K562 (cell line): ENCODE measurements around the gene NDUFAF4. TPM values are rescaled to one million over a fixed set of nuclear protein-coding genes. Genes with fewer than 3 reads are reported as not detected.

Experiments
- ATAC-seq: fragments of 200-7000 bp; cut with Tn5 transposase; 3 replicates; pipeline ENCODE4 v1.9.1; 2020; ENCODE audit warnings: moderate library complexity
- BruUV-seq: library from RNA; stranded (reverse); fragments of 400-500 nt; replicated peaks from 2 replicates; lab custom pipeline; 2021; lab: Mats Ljungman, UMichigan
- CTCF ChIA-PET: fragments of 300-600 bp; formaldehyde crosslinking; extraction: SDS; loops from one replicate; lab custom pipeline; 2021; ENCODE audit warnings: low intra/inter-chr PET ratio; lab: Yijun Ruan, JAX
- POLR2A ChIA-PET: fragments of 300-600, 350-650 bp; sonication (Branson Sonifier 250); formaldehyde crosslinking; extraction: SDS; loops from one replicate; lab custom pipeline; 2021; ENCODE audit warnings: antibody characterized with exemption, inconsistent platforms; lab: Yijun Ruan, JAX
- DNase-seq, 4 experiments: peaks; one replicate each; pipeline versions ENCODE4 v3.0.0 to v3.0.0-alpha.2; 2011 to 2018; ENCODE audit warnings: low spot score in 3 of 4, mixed read lengths in 3 of 4; ENCODE audit errors: extremely low read depth in 1 of 4
- FAIRE-seq: peaks from 2 replicates; lab custom pipeline; 2011; peaks lifted over from hg19 to GRCh38; lab: Jason Lieb, UNC
- H2AFZ ChIP-seq: 2 replicates; pipeline ENCODE4 v1.6.0; 2011; ENCODE audit warnings: low read depth, low read length, control low read depth, inconsistent platforms
- H3K27ac ChIP-seq: fragments of 200-600 bp; 3 replicates; pipeline ENCODE4 v1.8.0; 2011; ENCODE audit warnings: low read depth, mild to moderate bottlenecking, control low read depth, inconsistent platforms, low read length, moderate library complexity, mixed read lengths; ENCODE audit errors: extremely low read depth
- H3K27me3 ChIP-seq, 2 experiments: fragments of 300-600 bp in 1 of 2; 2 replicates in 1 of 2; 3 replicates in 1 of 2; pipeline versions ENCODE4 v1.6.0 to v1.8.0; 2011; ENCODE audit warnings: inconsistent platforms in 2 of 2, low read length in 2 of 2, mild to moderate bottlenecking in 1 of 2, mixed read lengths in 1 of 2, moderate library complexity in 1 of 2; ENCODE audit not compliant: control insufficient read depth in 2 of 2, insufficient read depth in 2 of 2
- H3K36me3 ChIP-seq: fragments of 300-600 bp; 3 replicates; pipeline ENCODE4 v1.8.0; 2011; ENCODE audit warnings: mild to moderate bottlenecking, low read length, inconsistent platforms; ENCODE audit not compliant: control insufficient read depth, insufficient read depth
- H3K4me1 ChIP-seq, 2 experiments: fragments of 200-600 bp in 1 of 2; replicated peaks in 1 of 2; 2 replicates in 1 of 2; 3 replicates in 1 of 2; pipeline versions ENCODE4 v1.5.1 to v1.8.0; 2011; ENCODE audit warnings: inconsistent platforms in 2 of 2, low read length in 2 of 2, mild to moderate bottlenecking in 1 of 2, mixed read lengths in 1 of 2, moderate library complexity in 1 of 2; ENCODE audit not compliant: control insufficient read depth in 2 of 2, insufficient read depth in 2 of 2
- H3K4me2 ChIP-seq: 2 replicates; pipeline ENCODE4 v1.6.1; 2011; ENCODE audit warnings: low read length, control low read depth, inconsistent platforms, mixed read lengths; ENCODE audit not compliant: insufficient read depth
- H3K4me3 ChIP-seq: fragments of 200-600 bp; sonication (generic), shearing (Covaris generic); 2 replicates; pipeline ENCODE4 v1.5.1; 2016; ENCODE audit warnings: control low read depth, inconsistent platforms
- H3K79me2 ChIP-seq: fragments of 200-600 bp; 3 replicates; pipeline ENCODE4 v1.8.0; 2011; ENCODE audit warnings: low read length, inconsistent platforms; ENCODE audit not compliant: control insufficient read depth, insufficient read depth
- H3K9ac ChIP-seq, 2 experiments: 2 replicates each; pipeline versions ENCODE4 v1.6.0 to v1.6.1; 2011; ENCODE audit warnings: low read depth in 2 of 2, low read length in 2 of 2, control low read depth in 1 of 2, inconsistent platforms in 1 of 2, mild to moderate bottlenecking in 1 of 2, mixed read lengths in 1 of 2; ENCODE audit not compliant: insufficient read depth in 1 of 2
- H3K9me1 ChIP-seq: one replicate; pipeline ENCODE4 v1.6.0; 2011; ENCODE audit warnings: inconsistent platforms, mild to moderate bottlenecking, low read length, moderate library complexity; ENCODE audit not compliant: control insufficient read depth, insufficient read depth
- H3K9me3 ChIP-seq: replicated peaks from 2 replicates; pipeline ENCODE4 v1.5.1; 2011; ENCODE audit warnings: low read depth, low read length, inconsistent platforms; ENCODE audit not compliant: control insufficient read depth, insufficient read depth
- H4K20me1 ChIP-seq: replicated peaks from 2 replicates; pipeline ENCODE4 v1.6.1; 2011; ENCODE audit warnings: low read length, inconsistent platforms, mixed read lengths; ENCODE audit not compliant: control insufficient read depth, insufficient read depth
- ATF3 ChIP-seq, 2 experiments: fragments of 450-650 bp in 1 of 2; sonication (generic) in 1 of 2; formaldehyde crosslinking in 1 of 2; IDR thresholded peaks in 1 of 2; conservative IDR thresholded peaks in 1 of 2; 2 replicates each; pipeline versions ENCODE4 v1.6.1 to v1.8.1; 2016 to 2023; ENCODE audit warnings: mild to moderate bottlenecking in 2 of 2, moderate library complexity in 2 of 2, inconsistent platforms in 1 of 2, missing genetic modification reagents in 1 of 2
- DPF2 ChIP-seq: fragments of 450-650 bp; IDR thresholded peaks from 2 replicates; pipeline ENCODE4 v1.6.1; 2016
- FOSL1 ChIP-seq: fragments of 200-800 bp; sonication (Bioruptor generic); conservative IDR thresholded peaks from 2 replicates; pipeline ENCODE4 v1.6.1; 2016; ENCODE audit warnings: missing genetic modification characterization, missing compliant biosample characterization
- GABPB2 ChIP-seq: fragments of 250-450 bp; sonication (Bioruptor Pico); conservative IDR thresholded peaks from 2 replicates; pipeline ENCODE4 v1.5.1; 2021; ENCODE audit warnings: mild to moderate bottlenecking
- JUN ChIP-seq, 2 experiments: sonication (generic) in 1 of 2; formaldehyde crosslinking in 1 of 2; IDR thresholded peaks; 2 replicates each; pipeline versions ENCODE4 v1.6.1 to v1.8.0; 2012 to 2022; ENCODE audit warnings: borderline replicate concordance in 2 of 2, mild to moderate bottlenecking in 2 of 2, improper control_type of control experiment in 1 of 2, low read depth in 1 of 2, low read length in 1 of 2, missing genetic modification reagents in 1 of 2
- MAFK ChIP-seq: IDR thresholded peaks from 2 replicates; pipeline ENCODE4 v1.6.1; 2011; ENCODE audit warnings: low read length, improper control_type of control experiment
- MCM5 ChIP-seq: fragments of 450-650 bp; IDR thresholded peaks from 2 replicates; pipeline ENCODE4 v1.6.1; 2016; ENCODE audit warnings: low read depth
- MEIS2 ChIP-seq: fragments of 450-650 bp; IDR thresholded peaks from 2 replicates; pipeline ENCODE4 v1.6.1; 2014; ENCODE audit warnings: mild to moderate bottlenecking; ENCODE audit not compliant: partially characterized antibody
- MTA3 ChIP-seq: fragments of 450-650 bp; formaldehyde crosslinking; IDR thresholded peaks from 2 replicates; pipeline ENCODE4 v1.6.1; 2017; ENCODE audit warnings: mild to moderate bottlenecking, borderline replicate concordance
- NFATC3 ChIP-seq: fragments of 450-650 bp; IDR thresholded peaks from 2 replicates; pipeline ENCODE4 v1.6.1; 2017; ENCODE audit warnings: mild to moderate bottlenecking
- NUFIP1 ChIP-seq: fragments of 450-650 bp; IDR thresholded peaks from 2 replicates; pipeline ENCODE4 v1.6.1; 2018; ENCODE audit not compliant: partially characterized antibody
- POLR2H ChIP-seq: IDR thresholded peaks from 2 replicates; pipeline ENCODE4 v1.6.1; 2016; ENCODE audit warnings: missing genetic modification characterization, low read depth, mild to moderate bottlenecking, control low read depth, missing compliant biosample characterization, moderate library complexity
- SMARCA4 ChIP-seq: fragments of 450-650 bp; IDR thresholded peaks from 2 replicates; pipeline ENCODE4 v1.6.1; 2016
- SOX6 ChIP-seq: fragments of 450-650 bp; IDR thresholded peaks from 2 replicates; pipeline ENCODE4 v1.6.1; 2014; ENCODE audit warnings: mild to moderate bottlenecking
- SRSF7 ChIP-seq: fragments of 200-400 bp; formaldehyde crosslinking; optimal IDR thresholded peaks from 2 replicates; pipeline ENCODE3; 2017; ENCODE audit warnings: mild to moderate bottlenecking, low read depth, low read length
- TARDBP ChIP-seq: fragments of 450-650 bp; IDR thresholded peaks from 2 replicates; pipeline ENCODE4 v1.6.1; 2016
- THRA ChIP-seq: fragments of 450-650 bp; IDR thresholded peaks from 2 replicates; pipeline ENCODE4 v1.6.1; 2017; ENCODE audit warnings: mild to moderate bottlenecking, moderate library complexity
- U2AF2 ChIP-seq: fragments of 200-400 bp; formaldehyde crosslinking; optimal IDR thresholded peaks from 2 replicates; pipeline ENCODE3; 2017; ENCODE audit warnings: low read depth, mild to moderate bottlenecking, low read length
- ZNF146 ChIP-seq: IDR thresholded peaks from one replicate; pipeline ENCODE4 v1.6.1; 2018; ENCODE audit warnings: missing compliant biosample characterization; ENCODE audit not compliant: unreplicated experiment
- ZNF316 ChIP-seq: fragments of 450-650 bp; IDR thresholded peaks from 2 replicates; pipeline ENCODE4 v1.6.1; 2016
- ZNF699 ChIP-seq: fragments of 250-450 bp; sonication (Bioruptor Pico); IDR thresholded peaks from 2 replicates; pipeline ENCODE4 v1.8.0; 2021; ENCODE audit warnings: mild to moderate bottlenecking, moderate library complexity; ENCODE audit not compliant: insufficient replicate concordance
- WGBS: fragments of 100-300 bp; shearing (Covaris generic); methylation state at CpG from one replicate; pipeline ENCODE4 v1.1.6; 2016; ENCODE audit warnings: low coverage, mixed read lengths; ENCODE audit not compliant: insufficient coverage; ENCODE audit errors: missing lambda C conversion rate; 5-methylcytosine and 5-hydroxymethylcytosine counted together
- in situ Hi-C: fragments of 300-500 bp; cut with MboI; formaldehyde crosslinking; loops from 4 replicates; pipeline ENCODE4 v1.15.0; 2018; ENCODE audit warnings: inconsistent platforms, mixed read lengths
- intact Hi-C: fragments of 100-400 bp; cut with micrococcal nuclease; formaldehyde crosslinking; loops from 2 replicates; pipeline ENCODE4 v1.14.2; 2022
- polyA plus RNA-seq, 8 experiments: library from polyadenylated mRNA; depleted of rRNA in 4 of 8; stranded (reverse) in 5 of 8; unstranded in 3 of 8; fragments of >200 nt; fragmentation: Nextera tagmentation in 2 of 8; fragmentation: Illumina TruSeq in 1 of 8; extraction: Ambion mirVana in 2 of 8; extraction: Trizol in 1 of 8; gene quantifications; 2 replicates each; pipeline versions ENCODE4 v1.2.1 to v1.2.3, GENCODE V29; 2011 to 2014; ENCODE audit warnings: inconsistent platforms in 1 of 8, missing spikeins in 1 of 8
- total RNA-seq, 7 experiments: library from RNA; depleted of rRNA in 6 of 7; stranded (reverse); fragments of >200 nt in 6 of 7; fragmentation: Illumina TruSeq in 2 of 7; extraction: Trizol in 2 of 7; gene quantifications; 2 replicates each; pipeline versions ENCODE4 v1.2.1 to v1.2.3, GENCODE V29; 2011 to 2021; ENCODE audit warnings: low replicate concordance in 1 of 7

Gene NDUFAF4
- total and polyA plus RNA-seq, 9 of the 15 experiments (the other 6 are each of a cell fraction or from before 2014, with no cell fraction given) = 45.0 to 418 (median 136) TPM

- TF ChIP-seq TARDBP (no peak), SRSF7 (no peak), NUFIP1 (no peak), MTA3 (no peak), ZNF146 (no peak), GABPB2 (no peak), U2AF2 (no peak), ZNF316 (no peak), POLR2H (tag) (no peak), ZNF699 (CRISPR knock-in tag) (no peak), SMARCA4 (no peak)
These were observed 42.6 kb upstream of the NDUFAF4 start (continued) for GRCh38 chr6:96940322-96940721.

- BruUV-seq = no TSS peak
- in situ Hi-C loops (no loop called here), intact Hi-C loops (no loop called here)
- ATAC-seq (no peak), FAIRE-seq (peak; percentile 19), DNase-seq (peak in 1 of 4 experiments; percentile 38)
- no peaks in the 10 kb centered on the region for H3K36me3 ChIP-seq
- no peak overlapping the region for H3K4me2 ChIP-seq
- no peaks in the 10 kb centered on the region for H3K9me3 ChIP-seq
- H3K9me1 ChIP-seq = no peaks in the 10 kb centered on the region
- no peak overlapping the region for H3K9ac ChIP-seq
- no peak overlapping the region for H3K4me3 ChIP-seq
- H3K27ac ChIP-seq = no peak overlapping the region
- POLR2A ChIA-PET = interaction anchor here (0.5 kb wide), 1 partner anchor 25 kb away, joined by 3 read pairs; no protein-coding TSS in a partner anchor
- H3K4me1 ChIP-seq = peaks cover 0 to 14% of the 10 kb centered on the region in 2 experiments; a peak in 3 of 5 replicates
- H2AFZ ChIP-seq = no peak overlapping the region
- WGBS = 20% methylated on average over 4 of the region's 4 CpGs
- H3K79me2 ChIP-seq = no peaks in the 10 kb centered on the region
- no peaks in the 10 kb centered on the region for H4K20me1 ChIP-seq
- H3K27me3 ChIP-seq = peaks cover 2 to 8% of the 10 kb centered on the region in 2 experiments; a peak in 3 of 5 replicates
- CTCF ChIA-PET = no interaction called here
- no peak for TF ChIP-seq THRA
- TF ChIP-seq FOSL1 (tag) = peak; percentile 92
- TF ChIP-seq JUN (IDR thresholded peaks at IDR 0.05; ENCODE audit: borderline replicate concordance, low read depth, low read length) = 0 out of 2 replicates have a peak, but pooled peaks have one; percentile 11
- TF ChIP-seq JUN (CRISPR knock-in tag; IDR thresholded peaks at IDR 0.05; ENCODE audit: borderline replicate concordance) = no peak
- peak; percentile 58 for TF ChIP-seq ATF3 (IDR thresholded peaks at IDR 0.05)
- TF ChIP-seq ATF3 (CRISPR knock-in tag; conservative IDR thresholded peaks at IDR 0.05) = no peak
- TF ChIP-seq MEIS2 = peak; percentile 88
- 0 out of 2 replicates have a peak, but pooled peaks have one; percentile 1 for TF ChIP-seq MAFK
- TF ChIP-seq MCM5 = no peak
- 0 out of 2 replicates have a peak, but pooled peaks have one; percentile 16 for TF ChIP-seq DPF2
- TF ChIP-seq SOX6 = 0 out of 2 replicates have a peak, but pooled peaks have one; percentile 10
- no peak for TF ChIP-seq NFATC3
These were observed 41.5 kb upstream of the NDUFAF4 start for GRCh38 chr6:96939007-96939805.
